Testis (tissue), 3 donors: ENCODE measurements around the gene CCDC102A. TPM values are rescaled to one million over a fixed set of nuclear protein-coding genes. Genes with fewer than 3 reads are reported as not detected.

Experiments used
- DNase-seq: peaks from one replicate; pipeline ENCODE4 v3.0.0-alpha.2; 2019
- H3K27ac ChIP-seq, 2 donors: fragments of 200-600 bp; sonication (generic); one replicate each; pipeline ENCODE4 v1.5.1; 2019
- H3K27me3 ChIP-seq: fragments of 200-600 bp; sonication (generic); one replicate; pipeline ENCODE4 v1.5.1; 2019
- H3K36me3 ChIP-seq: fragments of 200-600 bp; sonication (generic); one replicate; pipeline ENCODE4 v1.5.1; 2017; ENCODE audit warnings: low read depth; ENCODE audit errors: missing control alignments
- H3K4me1 ChIP-seq: fragments of 200-600 bp; sonication (generic); one replicate; pipeline ENCODE4 v1.5.1; 2019
- H3K4me3 ChIP-seq, 2 donors: fragments of 200-600 bp; sonication (generic); one replicate each; pipeline ENCODE4 v1.5.1; 2017 to 2019
- H3K9me3 ChIP-seq: fragments of 200-600 bp; sonication (generic); one replicate; pipeline ENCODE4 v1.5.1; 2017
- CTCF ChIP-seq, 3 experiments: fragments of 450-650 bp in 2 of 3; fragments of 200-600 bp in 1 of 3; sonication (generic) in 1 of 3; IDR thresholded peaks; one replicate each; pipeline ENCODE4 v1.5.1; 2016 to 2019; ENCODE audit warnings: antibody characterized with exemption in 3 of 3, mild to moderate bottlenecking in 2 of 3, moderate library complexity in 1 of 3
- POLR2A ChIP-seq: fragments of 450-650 bp; IDR thresholded peaks from one replicate; pipeline ENCODE4 v1.6.1; 2017; ENCODE audit warnings: antibody characterized with exemption, mild to moderate bottlenecking, moderate library complexity
- WGBS, 2 donors: methylation state at CpG; one replicate each; pipeline ENCODE4 v1.1.5; 2018; 5-methylcytosine and 5-hydroxymethylcytosine counted together
- intact Hi-C: fragments of 100-400 bp; cut with DNase I; formaldehyde crosslinking; loops from one replicate; pipeline ENCODE4 v1.15.1; 2023; ENCODE audit warnings: low total_unique reads
- polyA plus RNA-seq: library from polyadenylated mRNA; stranded (reverse); fragments of 350-450 nt; fragmentation: Illumina TruSeq; extraction: RNeasy Lipid Tissue Mini Kit (QIAGEN cat#74804); gene quantifications from one replicate; pipeline ENCODE4 v1.2.3, GENCODE V29; 2014; ENCODE audit warnings: low read depth, low replicate concordance; ENCODE audit not compliant: insufficient read depth
- total RNA-seq, 2 donors: library from RNA; depleted of rRNA; stranded (reverse); fragments of >200 nt; gene quantifications; one replicate each; pipeline ENCODE4 v1.2.3, GENCODE V29; 2016

The CCDC102A gene
- total and polyA plus RNA-seq, 3 donors from 2014 or later, result 7.7 to 16.7 (median 13.1) TPM

- Histone ChIP-seq H3K4me1 (no peaks in the 10 kb centered on the region), H3K36me3 (no peaks in the 10 kb centered on the region), H3K9me3 (no peaks in the 10 kb centered on the region), H3K4me3 (no peak overlapping the region), H3K27ac (no peak overlapping the region), H3K27me3 (no peaks in the 10 kb centered on the region)
- intact Hi-C loops, result no loop called here
- DNase-seq, result no peak
- WGBS, 2 donors, result 78 to 82% methylated on average over 3 of the region's 3 CpGs
- TF ChIP-seq CTCF (IDR thresholded peaks at IDR 0.05) (no peak), POLR2A (no peak)
These were observed 30.1 kb upstream of the CCDC102A start for GRCh38 chr16:57566436-57566835.

GRCh38 chr16:57565461-57565860 lies 29.1 kb upstream of the CCDC102A start:
- Histone ChIP-seq H3K4me3 (no peak overlapping the region), H3K27me3 (no peaks in the 10 kb centered on the region), H3K9me3 (no peaks in the 10 kb centered on the region), H3K36me3 (no peaks in the 10 kb centered on the region), H3K27ac (no peak overlapping the region), H3K4me1 (no peaks in the 10 kb centered on the region)
- TF ChIP-seq CTCF (IDR thresholded peaks at IDR 0.05) (no peak), POLR2A (no peak)
- intact Hi-C loops, result no loop called here
- no peak for DNase-seq
- 81 to 84% methylated on average over 3 of the region's 3 CpGs for WGBS, 2 donors

- TF ChIP-seq CTCF (IDR thresholded peaks at IDR 0.05) (no peak), POLR2A (no peak)
- Histone ChIP-seq H3K9me3 (no peaks in the 10 kb centered on the region), H3K27me3 (no peaks in the 10 kb centered on the region), H3K36me3 (no peaks in the 10 kb centered on the region), H3K27ac (no peak overlapping the region), H3K4me3 (no peak overlapping the region), H3K4me1 (no peaks in the 10 kb centered on the region)
- whole genome bisulfite sequencing, 2 donors, result 71 to 74% methylated on average over 9 to 10 of the region's 10 CpGs
- intact Hi-C loops, result no loop called here
- DNase-seq, result no peak
These were observed 28.4 kb upstream of the CCDC102A start for GRCh38 chr16:57564571-57565270.

GRCh38 chr16:57563761-57564160 lies 27.4 kb upstream of the CCDC102A start:
- H3K4me1 ChIP-seq, result no peaks in the 10 kb centered on the region
- intact Hi-C loops, result no loop called here
- 74 to 87% methylated on average over 12 of the region's 12 CpGs for WGBS, 2 donors
- no peak overlapping the region for H3K4me3 ChIP-seq
- no peak overlapping the region for H3K27ac ChIP-seq
- no peak for DNase-seq
- H3K9me3 ChIP-seq, result no peaks in the 10 kb centered on the region
- no peak for TF ChIP-seq CTCF (IDR thresholded peaks at IDR 0.05)
- TF ChIP-seq POLR2A, result no peak
- no peaks in the 10 kb centered on the region for H3K36me3 ChIP-seq
- H3K27me3 ChIP-seq, result no peaks in the 10 kb centered on the region

- WGBS, 2 donors, result 67 to 73% methylated on average over 3 of the region's 3 CpGs
- intact Hi-C loops, result no loop called here
- no peak for DNase-seq
- H3K4me1 ChIP-seq, result no peaks in the 10 kb centered on the region
- no peak overlapping the region for H3K27ac ChIP-seq
- H3K4me3 ChIP-seq, result no peak overlapping the region
- TF ChIP-seq CTCF (IDR thresholded peaks at IDR 0.05) (no peak), POLR2A (no peak)
- no peaks in the 10 kb centered on the region for H3K36me3 ChIP-seq
- H3K9me3 ChIP-seq, result no peaks in the 10 kb centered on the region
- H3K27me3 ChIP-seq, result no peaks in the 10 kb centered on the region
These were observed 27.0 kb upstream of the CCDC102A start for GRCh38 chr16:57563487-57563750.
